ENCODE measurements around the gene RTRAF. TPM values are rescaled to one million over a fixed set of nuclear protein-coding genes. Genes with fewer than 3 reads are reported as not detected.

RTRAF gene
- total RNA-seq, 4 donors from 2014 or later, result 15.7 to 48.3 (median 36.1) TPM

GRCh38 chr14:51978681-51979085, 10.7 kb upstream of the RTRAF start:
- no peaks in the 10 kb centered on the region for H3K9me3 ChIP-seq
- no peaks in the 10 kb centered on the region for H3K36me3 ChIP-seq
- H3K27me3 ChIP-seq, result no peaks in the 10 kb centered on the region
- H3K27ac ChIP-seq, result no peak overlapping the region
- TF ChIP-seq POLR2A (IDR thresholded peaks at IDR 0.05) (no peak), CTCF (IDR thresholded peaks at IDR 0.05) (no peak)
- H3K4me3 ChIP-seq, result no peak overlapping the region
- no peaks in the 10 kb centered on the region for H3K4me1 ChIP-seq
- no peak for DNase-seq

DNA sequence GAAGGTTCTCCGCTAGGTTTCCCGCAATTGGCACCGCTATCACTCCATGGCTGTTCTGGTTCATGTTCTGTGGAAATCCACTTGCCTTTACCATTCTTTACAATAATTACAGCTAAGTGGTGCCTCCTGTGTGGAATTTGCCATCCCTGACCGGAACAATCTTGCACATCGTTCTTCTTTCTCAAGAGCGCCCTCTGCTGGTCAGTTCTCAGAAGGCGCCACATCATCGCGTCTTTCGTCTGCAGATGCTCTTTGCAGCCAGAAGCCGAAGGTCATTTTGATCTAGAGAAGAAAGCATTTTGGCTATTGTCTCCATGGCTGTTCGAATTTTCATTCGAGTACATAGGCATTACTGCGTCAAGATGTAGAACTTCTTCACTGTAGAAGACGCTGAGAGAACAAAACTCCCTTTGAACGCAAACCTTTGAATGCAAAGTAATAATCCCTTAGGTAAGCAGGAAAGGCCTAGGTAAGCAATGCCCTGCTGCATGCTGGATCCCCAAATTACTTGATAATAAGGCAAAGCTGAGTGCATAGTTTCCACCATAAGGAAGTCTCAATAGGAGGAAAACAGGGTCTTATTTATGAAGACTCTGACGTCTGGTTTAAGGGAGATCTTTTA, 10.1 kb upstream of the RTRAF start:
- H3K27ac ChIP-seq, result no peak overlapping the region
- peak; percentile 68 to 96 (median 80) for TF ChIP-seq CTCF (IDR thresholded peaks at IDR 0.05)
- TF ChIP-seq POLR2A (IDR thresholded peaks at IDR 0.05), result no peak

GRCh38 chr14:51981218-51981854, 8.0 kb upstream of the RTRAF start:
- H3K9me3 ChIP-seq, result no peaks in the 10 kb centered on the region
- DNase-seq, result no peak
- no peaks in the 10 kb centered on the region for H3K36me3 ChIP-seq
- H3K4me3 ChIP-seq, result no peak overlapping the region
- no peaks in the 10 kb centered on the region for H3K27me3 ChIP-seq
- TF ChIP-seq CTCF (IDR thresholded peaks at IDR 0.05) (no peak), POLR2A (IDR thresholded peaks at IDR 0.05) (no peak)
- no peak overlapping the region for H3K27ac ChIP-seq
- no peaks in the 10 kb centered on the region for H3K4me1 ChIP-seq

More for the DNA sequence above, 10.1 kb upstream of the RTRAF start:
- H3K4me1 ChIP-seq, result no peaks in the 10 kb centered on the region
- DNase-seq, result peak; percentile 82 to 95 (median 85)
- no peaks in the 10 kb centered on the region for H3K27me3 ChIP-seq
- no peaks in the 10 kb centered on the region for H3K9me3 ChIP-seq
- no peaks in the 10 kb centered on the region for H3K36me3 ChIP-seq
- no peak overlapping the region for H3K4me3 ChIP-seq

- Histone ChIP-seq H3K27me3 (no peaks in the 10 kb centered on the region), H3K36me3 (peaks cover 0 to 20% (median 0%) of the 10 kb centered on the region in 3 donors), H3K9me3 (no peaks in the 10 kb centered on the region), H3K4me1 (peaks cover 0 to 12% (median 0%) of the 10 kb centered on the region in 4 donors), H3K4me3 (no peak overlapping the region), H3K27ac (no peak overlapping the region)
- DNase-seq, result no peak
- TF ChIP-seq CTCF (IDR thresholded peaks at IDR 0.05) (no peak), POLR2A (IDR thresholded peaks at IDR 0.05) (no peak)
Observed at GRCh38 chr14:51988221-51988620, 1.1 kb upstream of the RTRAF start.

GRCh38 chr14:51990488-51990887, 1.1 kb downstream of the RTRAF start:
- Histone ChIP-seq H3K36me3 (peaks cover 0 to 37% (median 0%) of the 10 kb centered on the region in 3 donors), H3K4me1 (peaks cover 0 to 12% (median 0%) of the 10 kb centered on the region in 4 donors), H3K27ac (no peak overlapping the region), H3K27me3 (no peaks in the 10 kb centered on the region), H3K4me3 (peak overlapping the region in 2 of 4 donors; percentile 74 to 99), H3K9me3 (no peaks in the 10 kb centered on the region)
- no peak for DNase-seq
- TF ChIP-seq CTCF (IDR thresholded peaks at IDR 0.05) (no peak), POLR2A (IDR thresholded peaks at IDR 0.05) (no peak)
